Keratinocyte (primary cell): Measurements from ENCODE around the gene GABRB2. TPM values are rescaled to one million over a fixed set of nuclear protein-coding genes. Genes with fewer than 3 reads are reported as not detected.
A peak's percentile ranks its signal among the peaks of the same experiment; 100 is the strongest.

Experiments
- DNase-seq: peaks from one replicate; pipeline ENCODE4 v3.0.0-alpha.2; 2011; ENCODE audit warnings: low read depth, missing footprints, low spot score
- FAIRE-seq: peaks from 2 replicates; lab custom pipeline; 2011; peaks lifted over from hg19 to GRCh38; lab: Jason Lieb, UNC
- H2AFZ ChIP-seq: 2 replicates; pipeline ENCODE4 v1.6.0; 2012; ENCODE audit warnings: low read length, control low read depth, inconsistent platforms; ENCODE audit not compliant: control insufficient read depth
- H3K27ac ChIP-seq: 2 replicates; pipeline ENCODE4 v1.5.1; 2011; ENCODE audit warnings: low read length; ENCODE audit not compliant: control insufficient read depth, insufficient read depth
- H3K27me3 ChIP-seq: 3 replicates; pipeline ENCODE4 v1.6.0; 2011; ENCODE audit warnings: low read length; ENCODE audit not compliant: control insufficient read depth, insufficient read depth; ENCODE audit errors: extremely low read depth
- H3K36me3 ChIP-seq, 2 experiments: 2 replicates in 1 of 2; 3 replicates in 1 of 2; pipeline ENCODE4 v1.5.1; 2011; ENCODE audit warnings: low read length in 2 of 2, mild to moderate bottlenecking in 1 of 2; ENCODE audit not compliant: control insufficient read depth in 2 of 2, insufficient read depth in 2 of 2; ENCODE audit errors: extremely low read depth in 1 of 2
- H3K4me1 ChIP-seq: 3 replicates; pipeline ENCODE4 v1.5.1; 2011; ENCODE audit warnings: low read length; ENCODE audit not compliant: control insufficient read depth, insufficient read depth; ENCODE audit errors: extremely low read depth
- H3K4me2 ChIP-seq: 3 replicates; pipeline ENCODE4 v1.6.0; 2011; ENCODE audit warnings: low read depth, low read length; ENCODE audit not compliant: control insufficient read depth, insufficient read depth; ENCODE audit errors: extremely low read depth
- H3K4me3 ChIP-seq, 3 experiments: fragments of 200-600 bp in 1 of 3; sonication (generic) in 1 of 3; 2 replicates in 2 of 3; 3 replicates in 1 of 3; pipeline ENCODE4 v1.5.1; 2011 to 2016; ENCODE audit warnings: low read length in 3 of 3, mild to moderate bottlenecking in 3 of 3, control low read depth in 2 of 3, inconsistent platforms in 1 of 3, low read depth in 1 of 3, mixed read lengths in 1 of 3, mixed run types in 1 of 3, moderate library complexity in 1 of 3; ENCODE audit not compliant: control insufficient read depth in 2 of 3, insufficient read depth in 2 of 3; ENCODE audit errors: extremely low read depth in 1 of 3
- H3K79me2 ChIP-seq: 2 replicates; pipeline ENCODE4 v1.6.0; 2012; ENCODE audit warnings: low read length; ENCODE audit not compliant: control insufficient read depth, insufficient read depth
- H3K9ac ChIP-seq: 3 replicates; pipeline ENCODE4 v1.6.0; 2011; ENCODE audit warnings: low read length; ENCODE audit not compliant: control insufficient read depth, insufficient read depth; ENCODE audit errors: extremely low read depth
- H3K9me1 ChIP-seq: 3 replicates; pipeline ENCODE4 v1.6.0; 2011; ENCODE audit warnings: low read length; ENCODE audit not compliant: control insufficient read depth, insufficient read depth; ENCODE audit errors: extremely low read depth
- H3K9me3 ChIP-seq: 2 replicates; pipeline ENCODE4 v1.5.1; 2012; ENCODE audit warnings: low read depth, low read length; ENCODE audit not compliant: control insufficient read depth
- H4K20me1 ChIP-seq: 3 replicates; pipeline ENCODE4 v1.6.0; 2011; ENCODE audit warnings: low read length; ENCODE audit not compliant: control insufficient read depth, insufficient read depth; ENCODE audit errors: extremely low read depth
- EZH2 ChIP-seq: IDR thresholded peaks from one replicate; pipeline ENCODE4 v1.6.1; 2012; ENCODE audit warnings: inconsistent platforms, mild to moderate bottlenecking, low read length, moderate library complexity
- dilution Hi-C: fragments of 300-500 bp; cut with MboI; formaldehyde crosslinking; loops from one replicate; pipeline ENCODE4 v1.7.0; 2020; ENCODE audit warnings: low sequenced_read_pairs; ENCODE audit not compliant: extremely low pct_ligation_motif_present
- polyA minus RNA-seq, 3 experiments: library from RNA; depleted of rRNA, polyadenylated mRNA; stranded (reverse); fragments of >200 nt; gene quantifications; 1 replicate in 1 of 3; 2 replicates in 1 of 3; 3 replicates in 1 of 3; pipeline ENCODE4 v1.2.3, GENCODE V29; 2011
- polyA plus RNA-seq, 5 experiments: library from polyadenylated mRNA; depleted of rRNA in 3 of 5; stranded (reverse) in 3 of 5; stranded (forward) in 1 of 5; unstranded in 1 of 5; fragments of >200 nt; gene quantifications; 1 replicate in 1 of 5; 2 replicates in 3 of 5; 3 replicates in 1 of 5; pipeline versions ENCODE4 v1.2.1 to v1.2.3, GENCODE V29; 2011 to 2012; ENCODE audit warnings: missing spikeins in 2 of 5, low read depth in 1 of 5, low replicate concordance in 1 of 5
- TF ChIP-seq, protein P1 (sequence below), 3 experiments: IDR thresholded peaks in 1 of 3; conservative IDR thresholded peaks in 1 of 3; optimal IDR thresholded peaks in 1 of 3; 2 replicates in 2 of 3; 3 replicates in 1 of 3; pipeline versions ENCODE3 to v1.5.1; 2011; ENCODE audit warnings: low read length in 3 of 3, mild to moderate bottlenecking in 3 of 3, moderate library complexity in 2 of 3, control low read depth in 1 of 3, inconsistent platforms in 1 of 3; ENCODE audit not compliant: insufficient read depth in 2 of 3; ENCODE audit errors: extremely low read depth in 1 of 3

Gene GABRB2
- polyA plus RNA-seq (not detected in 3 replicates), polyA minus RNA-seq (not detected in 3 replicates)
- not detected for polyA plus RNA-seq (2011; ENCODE audit: low read depth)
- polyA plus RNA-seq (2011; cell fraction: cytosol; rRNA removed) = not detected in 2 replicates
- not detected in 2 replicates for polyA plus RNA-seq (2011; cell fraction: nucleus; rRNA removed)
- polyA plus RNA-seq (2012; ENCODE audit: low replicate concordance) = not detected in 2 replicates
- not detected for polyA minus RNA-seq (2011; cell fraction: cytosol; rRNA and poly(A)+ RNA removed)
- polyA minus RNA-seq (2011; cell fraction: nucleus; rRNA and poly(A)+ RNA removed) = not detected in 2 replicates

DNA sequence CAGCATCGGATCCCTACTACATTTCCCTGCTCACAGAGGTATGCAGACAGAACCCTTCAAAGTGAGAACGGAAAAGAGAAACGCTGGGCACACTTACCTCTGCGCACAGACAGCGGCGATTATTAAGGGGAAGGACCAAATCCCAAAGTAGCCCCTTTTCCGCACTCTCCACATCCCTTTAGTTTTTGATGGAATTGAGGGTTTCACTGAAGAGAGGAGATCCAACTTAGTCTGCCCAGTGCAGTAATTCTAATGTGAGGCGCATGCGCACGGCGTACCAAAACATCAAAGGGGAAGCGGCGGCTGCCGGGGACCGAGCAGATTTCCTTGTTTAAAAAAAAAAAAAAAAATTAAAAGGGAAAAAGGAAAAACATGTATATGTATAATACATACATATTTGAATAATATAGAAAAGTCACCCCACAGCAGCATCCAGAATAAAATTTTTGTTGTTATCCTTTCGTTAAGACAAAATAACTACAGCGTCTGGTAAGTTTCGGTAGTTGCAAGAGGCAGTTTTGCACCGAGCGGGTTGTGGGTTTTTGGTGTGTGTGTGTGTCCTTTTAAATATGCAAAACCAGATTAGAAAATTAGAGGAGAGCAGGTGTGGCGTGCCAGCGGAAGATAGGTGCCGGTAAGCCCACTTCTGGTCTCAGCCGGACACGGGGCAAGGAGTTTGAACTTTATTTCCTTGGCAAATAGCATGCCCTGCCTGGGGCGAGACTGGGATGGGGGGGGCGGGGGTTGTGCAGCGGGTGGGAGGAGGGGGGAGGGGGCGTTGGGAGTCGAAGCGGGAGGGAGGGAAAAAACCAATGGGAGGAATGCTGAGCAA is at the start of gene GABRB2:
Gene GABRB2 (minus strand): TSS at position 256 of the 832 bp plus-strand sequence. CDS start 82 bp downstream, at position 174.
- Histone ChIP-seq H3K27ac (no peak within 1 kb of the TSS), H3K4me2 (peak within 1 kb of the TSS; percentile 73), H3K9ac (no peak within 1 kb of the TSS), H2AFZ (no peak within 1 kb of the TSS), H3K27me3 (peaks cover 43% of the 10 kb centered on the region), H3K9me3 (no peaks in the 10 kb centered on the region), H3K36me3 (no peaks in the 10 kb centered on the region), H3K4me3 (peak within 1 kb of the TSS in 2 of 3 experiments; percentile 46 to 57), H3K79me2 (no peaks in the 10 kb centered on the region), H4K20me1 (no peaks in the 10 kb centered on the region), H3K9me1 (no peaks in the 10 kb centered on the region), H3K4me1 (no peaks in the 10 kb centered on the region)
- dilution Hi-C loops = no loop called here
- FAIRE-seq = no peak
- peak; percentile 91 for TF ChIP-seq EZH2
- TF ChIP-seq, protein P1, sequence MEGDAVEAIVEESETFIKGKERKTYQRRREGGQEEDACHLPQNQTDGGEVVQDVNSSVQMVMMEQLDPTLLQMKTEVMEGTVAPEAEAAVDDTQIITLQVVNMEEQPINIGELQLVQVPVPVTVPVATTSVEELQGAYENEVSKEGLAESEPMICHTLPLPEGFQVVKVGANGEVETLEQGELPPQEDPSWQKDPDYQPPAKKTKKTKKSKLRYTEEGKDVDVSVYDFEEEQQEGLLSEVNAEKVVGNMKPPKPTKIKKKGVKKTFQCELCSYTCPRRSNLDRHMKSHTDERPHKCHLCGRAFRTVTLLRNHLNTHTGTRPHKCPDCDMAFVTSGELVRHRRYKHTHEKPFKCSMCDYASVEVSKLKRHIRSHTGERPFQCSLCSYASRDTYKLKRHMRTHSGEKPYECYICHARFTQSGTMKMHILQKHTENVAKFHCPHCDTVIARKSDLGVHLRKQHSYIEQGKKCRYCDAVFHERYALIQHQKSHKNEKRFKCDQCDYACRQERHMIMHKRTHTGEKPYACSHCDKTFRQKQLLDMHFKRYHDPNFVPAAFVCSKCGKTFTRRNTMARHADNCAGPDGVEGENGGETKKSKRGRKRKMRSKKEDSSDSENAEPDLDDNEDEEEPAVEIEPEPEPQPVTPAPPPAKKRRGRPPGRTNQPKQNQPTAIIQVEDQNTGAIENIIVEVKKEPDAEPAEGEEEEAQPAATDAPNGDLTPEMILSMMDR (optimal IDR thresholded peaks at IDR 0.05 in 1 of 3, IDR thresholded peaks at IDR 0.05 in 1 of 3, conservative IDR thresholded peaks at IDR 0.05 in 1 of 3; ENCODE audit: extremely low read depth in 1 of 3, insufficient read depth in 2 of 3, low read length in 3 of 3) = no peak
- DNase-seq = no peak

DNA sequence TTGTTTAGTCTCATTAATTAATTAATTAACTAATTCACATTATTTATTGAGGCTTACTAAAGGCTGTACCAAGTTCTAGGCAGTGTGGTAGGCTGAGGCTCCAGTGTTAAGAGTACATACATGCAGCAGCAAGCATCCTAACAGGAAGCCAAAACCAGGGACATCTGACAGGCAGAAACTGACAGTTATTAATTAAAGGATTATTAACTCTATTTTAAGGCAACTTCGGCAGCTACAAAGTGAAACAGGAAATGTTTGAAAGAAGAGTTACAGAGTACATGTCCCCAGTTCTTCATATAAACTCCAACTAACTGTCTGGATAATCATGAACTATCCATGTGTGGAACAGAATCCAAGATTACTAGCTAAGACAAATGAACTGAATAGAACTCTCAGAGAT is 39.3 kb upstream of the GABRB2 start:
- no peak overlapping the region for H3K27ac ChIP-seq
- no peaks in the 10 kb centered on the region for H3K9me1 ChIP-seq
- H3K9ac ChIP-seq = no peak overlapping the region
- H3K79me2 ChIP-seq = no peaks in the 10 kb centered on the region
- H3K4me1 ChIP-seq = no peaks in the 10 kb centered on the region
- FAIRE-seq = no peak
- no peak overlapping the region for H2AFZ ChIP-seq
- H4K20me1 ChIP-seq = no peaks in the 10 kb centered on the region
- H3K4me2 ChIP-seq = no peak overlapping the region
- no peaks in the 10 kb centered on the region for H3K27me3 ChIP-seq
- no peaks in the 10 kb centered on the region for H3K9me3 ChIP-seq
- no peak for DNase-seq
- dilution Hi-C loops = no loop called here
- no peak for TF ChIP-seq EZH2
- TF ChIP-seq, protein P1 (optimal IDR thresholded peaks at IDR 0.05 in 1 of 3, IDR thresholded peaks at IDR 0.05 in 1 of 3, conservative IDR thresholded peaks at IDR 0.05 in 1 of 3; ENCODE audit: extremely low read depth in 1 of 3, insufficient read depth in 2 of 3, low read length in 3 of 3) = no peak
- no peak overlapping the region for H3K4me3 ChIP-seq
- no peaks in the 10 kb centered on the region for H3K36me3 ChIP-seq
